OCI-LY7 (cell line): Measurements from ENCODE around the gene KRTAP12-2. TPM values are rescaled to one million over a fixed set of nuclear protein-coding genes. Genes with fewer than 3 reads are reported as not detected.

Source experiments
- Bru-seq: library from RNA; stranded (reverse); fragments of 400-500 nt; gene quantifications from one replicate; lab custom pipeline; 2021; lab: Mats Ljungman, UMichigan
- BruChase-seq, 2 experiments: library from RNA; stranded (reverse); fragments of 400-500 nt; gene quantifications; one replicate each; lab custom pipeline; 2021; lab: Mats Ljungman, UMichigan
- BruUV-seq: library from RNA; stranded (reverse); fragments of 400-500 nt; replicated peaks from 2 replicates; lab custom pipeline; 2021; lab: Mats Ljungman, UMichigan
- CTCF ChIA-PET: fragments of 300-600 bp; sonication (Branson Sonifier 250); formaldehyde crosslinking; loops from one replicate; lab custom pipeline; 2022; ENCODE audit warnings: antibody characterized with exemption; ENCODE audit not compliant: unreplicated experiment; lab: Charles Lee
- POLR2A ChIA-PET: fragments of 300-600 bp; sonication (Branson Sonifier 250); formaldehyde crosslinking; loops from one replicate; lab custom pipeline; 2022; ENCODE audit warnings: antibody characterized with exemption; lab: Charles Lee
- DNase-seq: peaks from one replicate; pipeline ENCODE4 v3.0.0-alpha.2; 2015; ENCODE audit warnings: low spot score
- H2AFZ ChIP-seq: fragments of 200-600 bp; sonication (generic), shearing (Covaris generic); 2 replicates; pipeline ENCODE4 v1.6.1; 2014; ENCODE audit warnings: mild to moderate bottlenecking, antibody characterized with exemption, low read length, moderate library complexity
- H3K27ac ChIP-seq: fragments of 200-600 bp; sonication (generic); 2 replicates; pipeline ENCODE4 v1.5.1; 2014; ENCODE audit warnings: mixed run types, low read depth, mild to moderate bottlenecking, moderate library complexity, low read length, inconsistent platforms; ENCODE audit not compliant: poor library complexity, severe bottlenecking
- H3K36me3 ChIP-seq: fragments of 200-600 bp; sonication (generic); 2 replicates; pipeline ENCODE4 v1.6.1; 2014; ENCODE audit warnings: mild to moderate bottlenecking, antibody characterized with exemption, low read length, moderate library complexity, mixed read lengths; ENCODE audit not compliant: insufficient read depth
- H3K4me1 ChIP-seq: fragments of 200-600 bp; sonication (generic); 2 replicates; pipeline ENCODE4 v1.5.1; 2014; ENCODE audit warnings: mild to moderate bottlenecking, low read length; ENCODE audit not compliant: insufficient read depth, poor library complexity, severe bottlenecking
- H3K4me2 ChIP-seq: fragments of 200-600 bp; sonication (generic); 2 replicates; pipeline ENCODE4 v1.6.1; 2014; ENCODE audit warnings: mild to moderate bottlenecking, low read length
- H3K4me3 ChIP-seq: fragments of 200-600 bp; sonication (generic); 2 replicates; pipeline ENCODE4 v1.5.1; 2014; ENCODE audit warnings: mild to moderate bottlenecking, low read depth, low read length; ENCODE audit not compliant: poor library complexity, severe bottlenecking
- H3K79me2 ChIP-seq: fragments of 200-600 bp; sonication (generic); 2 replicates; pipeline ENCODE4 v1.6.1; 2016; ENCODE audit warnings: low read depth, mild to moderate bottlenecking, low read length, moderate library complexity, mixed read lengths; ENCODE audit not compliant: insufficient read depth
- H3K9me2 ChIP-seq: fragments of 200-600 bp; sonication (generic); 2 replicates; pipeline ENCODE4 v1.6.1; 2016; ENCODE audit warnings: mild to moderate bottlenecking, low read length, mixed read lengths; ENCODE audit not compliant: insufficient read depth
- H3K9me3 ChIP-seq: fragments of 200-600 bp; sonication (generic); 2 replicates; pipeline ENCODE4 v1.6.1; 2014; ENCODE audit warnings: mild to moderate bottlenecking, mixed run types, low read length, mixed read lengths
- H4K20me1 ChIP-seq: fragments of 200-600 bp; sonication (generic); 2 replicates; pipeline ENCODE4 v1.6.1; 2014; ENCODE audit warnings: mild to moderate bottlenecking, antibody characterized with exemption, low read length, moderate library complexity, mixed read lengths; ENCODE audit not compliant: insufficient read depth
- CTCF ChIP-seq: fragments of 200-600 bp; sonication (generic); conservative IDR thresholded peaks from 2 replicates; pipeline ENCODE4 v1.5.1; 2014; ENCODE audit warnings: mild to moderate bottlenecking, antibody characterized with exemption, low read length, moderate library complexity, mixed read lengths
- EZH2phosphoT487 ChIP-seq: fragments of 200-600 bp; sonication (generic); IDR thresholded peaks from 2 replicates; pipeline ENCODE4 v1.6.1; 2018; ENCODE audit warnings: low read depth, borderline replicate concordance, mild to moderate bottlenecking, mixed run types, antibody characterized with exemption, low read length, moderate library complexity, mixed read lengths
- intact Hi-C: fragments of 100-400 bp; cut with micrococcal nuclease; formaldehyde crosslinking; loops from one replicate; pipeline ENCODE4 v1.10.0; 2022; ENCODE audit not compliant: unreplicated experiment
- long read RNA-seq: library from polyadenylated mRNA; stranded (forward); transcript quantifications from one replicate; pipeline ENCODE4 v2.0.0, GENCODE V29; 2022
- total RNA-seq, 2 experiments: library from RNA; depleted of rRNA in 1 of 2; stranded (reverse); fragments of >200 nt in 1 of 2; shearing (Covaris generic) in 1 of 2; gene quantifications; 2 replicates each; pipeline ENCODE4 v1.2.3, GENCODE V29; 2014 to 2022

Gene KRTAP12-2
- total RNA-seq (2014; rRNA removed; shearing (Covaris generic)) (not detected in 2 replicates), total RNA-seq (2022) (not detected in 2 replicates), Bru-seq, nascent RNA (not detected), BruChase-seq, experiment 1, labeled RNA remaining after a 6-hour chase (not detected), BruChase-seq, experiment 2, labeled RNA remaining after a 2-hour chase (not detected)
- long read RNA-seq = 0 reads

- no peaks in the 10 kb centered on the region for H3K9me2 ChIP-seq
- H3K4me2 ChIP-seq = no peak within 1 kb of the TSS
- no peak for TF ChIP-seq CTCF
- H3K36me3 ChIP-seq = no peaks in the 10 kb centered on the region
- CTCF ChIA-PET = no interaction called here
- no peaks in the 10 kb centered on the region for H4K20me1 ChIP-seq
- no peak within 1 kb of the TSS for H3K4me3 ChIP-seq
- intact Hi-C loops = no loop called here
- H3K27ac ChIP-seq = no peak within 1 kb of the TSS
- POLR2A ChIA-PET = no interaction called here
- no peaks in the 10 kb centered on the region for H3K9me3 ChIP-seq
- DNase-seq = no peak
- no peaks in the 10 kb centered on the region for H3K4me1 ChIP-seq
- BruUV-seq = no TSS peak
- no peaks in the 10 kb centered on the region for H3K79me2 ChIP-seq
- H2AFZ ChIP-seq = no peak within 1 kb of the TSS
Measured at GRCh38 chr21:44666401-44667320, at the start of gene KRTAP12-2. Gene KRTAP12-2, minus strand, starts transcription at chr21:44666927. Its CDS starts 41 bp downstream, at chr21:44666886.

DNA sequence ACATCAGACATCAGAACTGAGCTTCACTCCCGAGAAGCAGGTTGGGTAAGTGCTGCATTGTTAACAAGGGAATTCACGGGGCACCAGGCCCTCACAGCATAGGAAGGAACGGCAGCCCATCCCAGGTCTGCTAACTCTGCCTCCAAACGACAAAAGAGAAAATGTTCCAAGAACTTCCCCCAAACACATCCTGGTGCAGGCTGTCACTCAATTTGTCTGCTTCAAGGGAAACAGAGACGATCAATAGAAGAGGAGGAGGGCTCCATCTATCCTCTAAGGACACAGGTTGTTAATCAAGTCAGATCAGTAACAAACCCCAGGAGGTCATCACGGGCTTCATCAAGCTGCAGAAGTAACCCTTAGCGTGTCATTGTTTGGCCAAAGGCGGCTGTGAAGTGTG, 48.2 kb upstream of the KRTAP12-2 start:
- no peaks in the 10 kb centered on the region for H3K9me2 ChIP-seq
- H3K4me3 ChIP-seq = no peak overlapping the region
- no peak for DNase-seq
- POLR2A ChIA-PET = no interaction called here
- H3K27ac ChIP-seq = no peak overlapping the region
- intact Hi-C loops = no loop called here
- no peaks in the 10 kb centered on the region for H3K9me3 ChIP-seq
- no peaks in the 10 kb centered on the region for H3K36me3 ChIP-seq
- H2AFZ ChIP-seq = no peak overlapping the region
- CTCF ChIA-PET = no interaction called here
- H3K4me2 ChIP-seq = no peak overlapping the region
- no peaks in the 10 kb centered on the region for H3K79me2 ChIP-seq
- no peaks in the 10 kb centered on the region for H4K20me1 ChIP-seq
- no TSS peak for BruUV-seq
- no peak for TF ChIP-seq CTCF
- TF ChIP-seq EZH2phosphoT487 = no peak
- no peaks in the 10 kb centered on the region for H3K4me1 ChIP-seq

DNA sequence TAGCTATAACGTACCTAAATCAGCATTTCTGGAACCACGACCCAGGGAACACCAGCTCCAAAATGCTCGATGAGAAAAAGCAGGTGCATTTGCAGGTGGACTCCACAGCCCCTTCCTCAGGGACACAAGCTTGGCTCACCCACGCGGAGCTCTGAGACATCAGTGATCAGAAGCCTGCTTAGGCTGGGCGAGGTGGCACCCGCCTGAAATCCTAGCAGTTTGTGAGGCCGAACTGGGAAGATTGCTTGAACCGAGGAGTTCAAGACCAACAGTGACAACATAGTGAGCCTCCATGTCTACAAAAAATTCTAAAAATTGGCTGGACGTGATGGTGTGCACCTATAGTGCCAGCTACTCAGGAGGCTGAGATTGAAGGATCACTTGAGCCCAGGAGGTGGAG, 47.1 kb upstream of the KRTAP12-2 start:
- no peaks in the 10 kb centered on the region for H4K20me1 ChIP-seq
- H3K4me3 ChIP-seq = no peak overlapping the region
- H3K9me2 ChIP-seq = no peaks in the 10 kb centered on the region
- no peaks in the 10 kb centered on the region for H3K4me1 ChIP-seq
- POLR2A ChIA-PET = no interaction called here
- H3K9me3 ChIP-seq = no peaks in the 10 kb centered on the region
- H3K36me3 ChIP-seq = no peaks in the 10 kb centered on the region
- no peak overlapping the region for H3K4me2 ChIP-seq
- intact Hi-C loops = no loop called here
- H3K79me2 ChIP-seq = no peaks in the 10 kb centered on the region
- DNase-seq = no peak
- no TSS peak for BruUV-seq
- H3K27ac ChIP-seq = no peak overlapping the region
- TF ChIP-seq CTCF = no peak
- no peak for TF ChIP-seq EZH2phosphoT487
- H2AFZ ChIP-seq = no peak overlapping the region
- CTCF ChIA-PET = no interaction called here
